Stimulated activated CD8-positive, alpha-beta memory T cell treated with anti-CD3 and anti-CD28 coated beads, Interleukin-7, amount 100 ng/mL, for 1 hour (primary cell): ENCODE data around the gene RPAIN.
"Not testable (repeated sequence)": the region's sequence is repeated elsewhere in the genome, so short reads cannot be mapped to it uniquely, and the experiment has no call there.

Source experiments
- DNase-seq, 2 donors: peaks; one replicate each; pipeline ENCODE4 v3.0.0-alpha.2; 2020; ENCODE audit warnings: low read depth in 2 of 2

Gene RPAIN

GRCh38 chr17:5429191-5429887 lies 9.4 kb downstream of the RPAIN start:
- no peak for DNase-seq

- no peak for DNase-seq
Measured at GRCh38 chr17:5430413-5430999, 10.5 kb downstream of the RPAIN start.

DNA sequence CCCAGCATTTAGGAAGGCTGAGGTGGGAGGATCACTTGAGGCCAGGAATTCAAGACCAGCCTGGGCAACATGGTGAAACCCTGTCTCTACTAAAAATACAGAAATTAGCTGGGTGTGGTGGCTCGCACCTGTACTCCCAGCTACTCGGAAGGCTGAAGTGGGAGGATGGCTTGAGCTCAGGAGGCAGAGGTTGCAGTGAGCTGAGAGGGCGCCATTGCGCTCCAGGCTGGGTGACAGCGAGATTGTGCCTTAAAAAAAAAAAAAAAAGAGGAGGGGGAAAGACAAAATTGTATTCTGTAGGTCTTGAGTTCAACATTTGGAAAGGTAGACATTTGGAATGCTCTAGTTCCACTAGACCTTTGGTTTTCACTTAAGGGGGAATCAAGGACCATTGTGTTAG lies 11.3 kb downstream of the RPAIN start:
- DNase-seq = not testable (repeated sequence)

GRCh38 chr17:5431949-5432556 lies 12.1 kb downstream of the RPAIN start:
- no peak for DNase-seq

GRCh38 chr17:5434984-5435383 lies 15.0 kb downstream of the RPAIN start:
- DNase-seq = no peak

DNA sequence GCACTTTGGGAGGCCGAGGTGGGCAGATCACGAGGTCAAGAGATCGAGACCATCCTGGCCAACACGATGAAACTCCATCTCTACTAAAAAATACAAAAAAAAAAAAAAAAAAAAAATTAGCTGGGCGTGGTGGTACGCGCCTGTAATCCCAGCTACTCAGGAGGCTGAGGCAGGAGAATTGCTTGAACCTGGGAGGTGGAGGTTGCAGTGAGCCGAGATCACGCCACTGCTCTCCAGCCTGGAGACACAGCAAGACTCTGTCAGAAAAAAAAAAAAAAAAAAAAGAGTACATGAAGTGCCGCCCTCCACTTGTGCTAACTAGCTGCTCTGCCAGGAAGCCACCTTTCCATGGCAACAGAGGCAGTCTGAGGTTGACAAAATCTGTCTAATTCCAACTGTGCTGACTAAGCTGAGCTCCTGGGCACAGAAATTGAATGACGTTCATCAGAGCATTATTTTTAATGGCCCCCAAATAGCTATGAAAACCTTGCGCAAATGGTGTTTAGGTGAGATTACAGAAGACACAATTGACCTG lies 15.9 kb downstream of the RPAIN start:
- DNase-seq = not testable (repeated sequence)

DNA sequence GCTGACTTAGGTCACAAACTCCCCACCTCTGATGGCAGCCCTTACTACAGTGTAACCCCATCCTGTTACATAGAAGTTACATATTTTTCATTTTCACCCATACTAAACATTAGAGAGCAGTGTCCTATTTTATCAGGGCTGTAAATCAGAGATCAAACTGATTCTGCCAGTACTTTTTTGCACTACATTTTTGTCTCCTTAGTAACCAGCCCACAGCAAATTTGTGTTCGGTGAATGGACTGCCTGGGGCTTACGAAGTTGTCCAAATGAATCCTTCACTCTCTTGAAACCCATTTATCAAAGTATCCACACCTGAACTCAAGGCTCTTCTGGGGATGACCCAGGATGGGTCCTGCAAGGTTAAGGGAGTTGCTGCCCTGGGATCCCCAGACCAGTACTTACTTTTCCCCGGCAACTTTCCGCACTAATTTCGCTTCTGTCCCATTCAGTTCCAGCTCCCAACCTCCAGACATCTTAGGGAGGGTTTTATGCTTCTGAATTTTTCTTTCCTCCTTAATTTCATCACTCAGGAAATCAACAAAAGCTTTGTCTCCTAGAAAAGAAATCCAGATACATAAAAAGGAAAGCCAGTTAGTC lies 17.8 kb downstream of the RPAIN start:
- no peak for DNase-seq

DNA sequence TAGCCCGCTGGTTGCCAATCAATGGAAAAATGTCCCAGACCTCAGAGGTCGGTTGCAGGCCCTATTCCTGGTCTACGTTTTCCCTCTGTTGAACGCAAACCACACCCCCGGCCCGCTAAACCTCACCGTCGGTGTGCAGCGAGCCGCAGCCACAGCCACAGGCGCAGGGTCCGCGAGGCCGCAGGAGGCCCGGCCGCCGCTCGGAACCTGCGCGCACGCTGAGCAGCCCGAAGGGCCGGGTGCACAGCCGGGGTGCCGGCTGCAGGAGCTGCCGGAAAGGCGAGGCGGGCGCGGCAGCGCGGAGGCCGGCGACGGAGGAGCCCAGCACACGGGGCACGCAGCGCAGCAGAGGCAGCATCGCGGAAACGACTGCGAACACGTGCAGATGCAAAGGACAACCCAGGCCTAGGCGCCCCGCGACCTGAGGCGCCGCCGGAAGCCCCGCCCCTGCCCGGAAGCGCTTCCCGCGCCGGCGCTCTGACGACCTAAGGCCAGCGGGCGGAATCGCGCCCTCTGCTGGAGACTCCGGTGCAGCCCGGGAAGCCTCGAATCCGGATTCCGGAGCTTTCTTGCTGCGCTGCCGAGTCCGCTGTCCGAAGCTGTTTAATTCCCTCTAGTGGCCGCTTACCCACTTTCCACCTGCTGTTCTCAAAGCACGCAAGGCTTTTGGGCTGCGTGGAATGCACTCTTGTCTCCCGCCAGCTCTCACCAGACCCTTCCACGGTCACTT lies 18.9 kb downstream of the RPAIN start, which contains the start of gene C1QBP:
C1QBP (minus strand) TSS at position 440 of the 730 bp plus-strand sequence; CDS start at position 358, 82 bp downstream.
- DNase-seq = peak; percentile 88 to 89

DNA sequence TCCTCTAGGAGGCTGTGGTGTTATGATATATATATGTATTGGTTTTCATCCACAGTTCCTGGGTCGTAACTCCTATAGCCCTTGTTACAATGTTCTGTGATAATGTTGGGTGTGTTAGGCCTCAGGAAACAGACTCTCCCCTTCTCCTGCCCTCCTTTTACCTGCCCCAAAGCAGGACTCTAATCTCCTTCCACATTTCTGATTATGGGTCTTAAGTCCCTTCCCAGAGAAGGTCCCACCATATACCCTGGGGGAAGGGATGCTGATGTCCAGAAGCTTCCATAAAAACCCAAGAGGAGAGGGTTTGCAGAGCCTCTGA lies 19.4 kb downstream of the RPAIN start:
- no peak for DNase-seq

DNA sequence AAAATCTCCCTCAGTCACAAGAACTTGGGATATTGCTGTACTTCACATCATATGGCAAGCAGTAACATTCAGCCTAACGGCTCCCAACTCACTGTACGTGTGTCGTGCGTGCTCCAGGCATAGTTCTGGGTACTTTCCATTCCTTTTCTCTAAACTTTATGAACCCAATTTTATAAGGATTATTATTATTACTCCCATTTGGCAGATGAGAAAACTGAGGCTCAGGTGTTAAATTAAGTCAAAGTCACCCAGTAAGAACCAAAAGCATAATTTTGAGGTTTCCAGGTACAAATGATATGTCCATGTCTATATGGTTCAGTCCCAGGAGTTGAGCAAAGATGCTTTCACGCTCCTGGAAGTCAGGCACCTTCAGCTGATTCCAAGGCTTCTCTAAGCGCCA lies 23.7 kb downstream of the RPAIN start:
- DNase-seq = no peak

- no peak for DNase-seq
Measured at GRCh38 chr17:5444209-5444608, 24.2 kb downstream of the RPAIN start.

GRCh38 chr17:5446786-5447185 lies 26.8 kb downstream of the RPAIN start:
- no peak for DNase-seq

DNA sequence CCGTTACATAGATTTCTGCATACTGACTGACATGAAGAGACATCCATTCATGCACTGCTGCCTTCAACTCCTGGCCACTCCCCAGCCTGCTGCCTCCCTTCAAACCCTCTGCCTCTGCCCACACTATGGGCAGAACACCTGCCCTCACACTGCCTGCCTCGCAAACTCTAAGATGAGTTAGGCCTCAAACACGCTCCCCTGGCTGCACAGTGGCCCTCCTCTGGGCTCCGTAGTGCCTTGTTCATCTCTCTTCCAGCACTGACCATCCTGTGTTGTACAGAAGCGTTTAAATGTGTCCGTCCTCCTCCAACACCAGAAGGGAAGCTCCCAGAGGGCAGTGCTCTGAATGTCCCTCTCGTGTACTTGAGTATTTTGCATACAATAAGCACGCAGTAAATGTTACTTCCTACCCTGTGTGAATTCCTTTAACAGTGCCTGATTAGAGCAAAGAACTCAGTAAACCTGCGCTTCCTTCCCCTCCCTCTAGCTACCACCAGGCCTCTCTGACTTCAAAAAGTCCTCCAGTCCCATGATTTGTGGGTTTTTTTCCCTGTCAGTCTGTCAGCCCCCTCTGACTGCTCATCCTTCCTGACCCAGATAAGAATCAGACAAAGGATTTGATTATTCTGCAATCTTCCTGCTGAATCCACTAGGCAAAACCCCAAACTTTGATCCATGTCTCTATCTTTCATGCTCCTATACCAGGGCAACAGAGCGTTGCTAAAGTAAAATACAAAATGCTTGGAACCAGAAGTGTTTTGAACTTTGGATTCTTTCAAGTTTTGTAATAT lies 44.9 kb downstream of the RPAIN start:
- DNase-seq = no peak

- DNase-seq = no peak
Measured at GRCh38 chr17:5466295-5466694, 46.3 kb downstream of the RPAIN start.

DNA sequence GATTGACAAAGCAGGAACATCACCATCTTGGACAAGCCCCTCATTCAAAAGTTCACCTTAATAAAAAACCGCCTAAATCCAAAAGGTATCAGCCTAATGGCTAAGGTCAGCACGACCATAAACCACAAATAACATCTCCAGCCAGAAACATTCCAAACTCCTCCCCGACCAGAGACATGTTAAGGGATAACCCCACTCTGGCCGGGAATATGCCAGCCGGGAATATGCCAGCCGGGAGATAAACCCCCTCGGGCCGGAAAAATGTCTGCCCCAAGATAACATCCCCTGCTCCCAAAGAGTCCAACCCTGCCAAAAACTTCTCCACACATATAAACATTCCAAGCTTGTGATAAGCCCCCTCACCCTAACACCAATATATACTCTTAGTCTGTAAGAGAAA lies 47.4 kb downstream of the RPAIN start:
- no peak for DNase-seq

DNA sequence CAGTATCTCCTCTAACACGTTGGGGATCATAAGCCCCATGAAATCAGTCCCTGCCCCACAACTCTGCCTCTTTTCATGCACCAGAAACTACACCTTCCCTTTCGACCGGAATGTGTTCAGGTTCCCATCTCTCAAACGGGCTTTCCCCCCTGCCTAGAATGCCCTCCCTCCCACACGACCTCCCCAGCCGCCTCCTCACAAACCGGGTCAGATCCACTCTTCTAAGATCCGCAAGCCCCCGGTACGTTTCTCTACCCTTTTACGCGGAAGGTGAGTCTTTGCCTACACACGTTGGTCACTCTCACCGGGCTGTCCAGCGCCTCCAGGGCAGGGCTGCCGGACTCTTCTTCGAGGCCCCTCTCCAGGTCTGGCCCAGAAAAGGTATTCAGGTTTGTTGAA lies 48.1 kb downstream of the RPAIN start:
- DNase-seq = no peak

DNA sequence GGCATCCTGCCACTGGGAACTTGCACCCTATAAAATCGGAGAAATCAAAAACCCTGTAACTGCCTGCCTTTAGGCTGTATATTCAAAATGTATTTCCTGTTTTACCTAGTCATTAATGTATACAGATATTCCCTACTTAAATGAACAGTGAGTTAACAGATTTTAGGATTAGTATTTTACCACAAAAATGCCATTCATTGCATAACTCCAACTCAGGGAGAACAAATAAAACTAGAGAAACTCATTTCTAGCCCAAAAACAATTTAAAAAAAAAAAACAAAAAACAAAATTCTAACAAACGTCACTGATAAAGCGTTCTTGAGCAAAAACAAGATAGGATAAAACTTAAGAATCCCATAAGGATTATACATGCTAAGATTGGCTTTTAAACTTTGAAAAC lies 52.5 kb downstream of the RPAIN start:
- DNase-seq = no peak

DNA sequence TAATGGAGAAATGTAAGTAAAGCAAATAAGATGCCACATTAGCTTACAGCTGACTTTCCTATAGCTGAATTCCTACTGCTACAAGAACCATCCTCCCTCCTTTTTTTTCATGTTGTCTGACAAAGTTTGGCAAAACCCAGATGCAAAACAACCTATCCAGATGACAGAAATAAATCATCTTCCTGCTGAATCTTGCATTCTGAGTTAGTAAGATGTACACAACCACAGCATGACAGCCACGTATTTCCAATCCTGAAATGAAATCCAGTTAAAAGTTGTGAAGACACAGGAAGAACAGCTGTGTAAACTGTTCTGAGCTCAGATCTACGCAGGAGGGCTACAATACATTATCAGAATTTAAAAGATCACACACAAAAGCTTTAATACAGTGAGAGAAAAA lies 53.9 kb downstream of the RPAIN start:
- DNase-seq = no peak

- DNase-seq = no peak
Measured at GRCh38 chr17:5478992-5479391, 59.0 kb downstream of the RPAIN start.

- DNase-seq = no peak
Measured at GRCh38 chr17:5480962-5481361, 61.0 kb downstream of the RPAIN start.

- no peak for DNase-seq
Measured at GRCh38 chr17:5481451-5481850, 61.5 kb downstream of the RPAIN start.
